ENCODE results near the gene ANKS6.
"Not testable (repeated sequence)": the region's sequence is repeated elsewhere in the genome, so short reads cannot be mapped to it uniquely, and the experiment has no call there.

Gene ANKS6

GRCh38 chr9:98708103-98708932, 88.0 kb downstream of the ANKS6 start:
- in situ Hi-C loops (cut with HindIII; ENCODE audit: low sequenced_read_pairs): no loop called here

DNA sequence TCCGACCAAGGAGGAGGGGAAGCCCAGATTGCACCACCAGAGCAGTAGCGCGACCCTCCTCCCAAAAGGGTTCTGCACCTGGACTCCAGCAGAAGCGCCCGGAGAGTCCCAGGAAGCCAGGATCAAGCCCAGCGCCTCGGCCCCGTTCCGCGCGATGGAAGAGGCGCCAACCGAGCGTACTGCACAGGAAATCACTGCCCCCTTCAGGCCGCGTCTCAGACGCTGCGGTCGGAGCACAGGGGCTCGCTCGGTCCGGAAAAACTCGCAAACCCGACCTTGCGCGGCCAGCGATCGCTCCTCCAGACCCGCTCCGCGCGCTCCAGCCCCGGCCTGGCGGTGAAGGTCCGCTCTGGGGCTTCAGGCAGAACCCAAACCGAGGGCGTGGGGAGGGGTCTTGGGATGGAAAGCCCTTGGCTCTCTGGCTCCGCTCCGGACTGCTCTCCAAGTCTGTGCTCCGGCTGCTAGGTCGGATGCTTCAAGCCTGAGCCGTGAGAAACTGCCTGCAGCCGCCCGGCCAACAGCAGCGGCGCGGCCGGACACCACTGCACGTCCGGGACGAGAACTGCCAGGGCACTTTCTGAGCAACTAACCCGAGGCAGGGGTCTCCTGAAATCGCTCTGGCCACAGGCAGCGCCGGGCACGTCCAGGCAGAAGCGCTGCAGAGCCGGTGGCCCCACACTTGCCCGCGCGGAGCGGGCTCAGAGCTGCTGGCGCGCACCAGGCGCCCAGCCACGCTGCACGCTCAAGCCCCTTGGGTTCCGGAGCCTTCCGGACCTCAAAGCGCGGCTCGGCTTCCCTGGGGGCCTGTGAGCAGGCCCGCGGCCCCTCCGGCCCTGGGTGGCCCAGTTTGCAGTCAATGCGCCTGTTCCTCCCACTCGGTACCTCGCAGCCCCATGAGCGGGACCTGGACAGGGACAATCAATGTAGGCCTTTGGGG, 88.9 kb downstream of the ANKS6 start:
- in situ Hi-C loops (cut with HindIII; ENCODE audit: low sequenced_read_pairs): no loop called here

DNA sequence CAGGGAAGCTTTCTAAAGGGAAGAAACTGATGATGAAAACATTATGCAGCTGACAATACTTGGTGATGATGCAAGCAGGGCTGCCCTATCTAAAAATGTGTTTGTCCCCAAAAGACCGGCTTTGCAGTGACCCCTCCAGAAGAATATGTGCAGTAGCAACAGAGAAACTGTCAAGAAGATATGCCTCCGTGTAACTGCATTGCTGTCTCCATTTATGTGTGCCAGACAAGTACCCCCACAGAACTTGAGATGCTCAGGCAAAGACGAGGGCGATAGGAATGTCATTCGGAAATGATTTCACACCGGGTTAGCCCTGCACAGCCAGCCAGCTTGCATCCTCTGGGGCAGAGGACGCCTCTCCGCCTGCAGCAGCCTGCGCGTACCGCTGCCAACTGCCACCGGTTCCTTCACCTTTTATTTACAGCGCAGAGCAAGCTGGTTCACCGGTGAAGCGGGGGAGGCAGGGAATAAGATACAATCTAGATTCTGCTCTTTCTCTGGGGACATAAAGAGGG, 89.6 kb downstream of the ANKS6 start:
- in situ Hi-C loops (cut with HindIII; ENCODE audit: low sequenced_read_pairs): no loop called here

GRCh38 chr9:98702835-98703380, 93.4 kb downstream of the ANKS6 start:
- in situ Hi-C loops (cut with HindIII; ENCODE audit: low sequenced_read_pairs): no loop called here

GRCh38 chr9:98702340-98702739, 94.0 kb downstream of the ANKS6 start:
- in situ Hi-C loops (cut with HindIII; ENCODE audit: low sequenced_read_pairs): no loop called here

DNA sequence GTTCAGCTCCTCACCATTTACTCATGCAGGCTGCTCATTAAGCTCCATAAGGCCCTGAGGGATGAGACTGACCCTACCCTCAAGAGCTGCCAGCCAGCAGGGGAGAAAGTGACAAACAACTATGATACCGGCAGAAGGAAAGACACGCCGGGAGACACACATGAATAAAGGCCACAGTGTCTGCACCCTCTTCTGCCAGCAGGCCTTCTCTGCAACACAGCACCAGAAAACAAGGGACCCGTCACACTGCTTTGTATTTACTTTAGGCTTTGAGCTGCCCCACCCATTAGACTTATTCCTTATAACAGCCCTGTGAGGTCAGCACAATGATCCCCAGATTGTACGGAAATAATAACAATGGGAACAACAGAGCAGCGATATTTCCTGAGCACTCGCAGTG, 94.8 kb downstream of the ANKS6 start:
- in situ Hi-C loops (cut with HindIII; ENCODE audit: low sequenced_read_pairs): no loop called here

DNA sequence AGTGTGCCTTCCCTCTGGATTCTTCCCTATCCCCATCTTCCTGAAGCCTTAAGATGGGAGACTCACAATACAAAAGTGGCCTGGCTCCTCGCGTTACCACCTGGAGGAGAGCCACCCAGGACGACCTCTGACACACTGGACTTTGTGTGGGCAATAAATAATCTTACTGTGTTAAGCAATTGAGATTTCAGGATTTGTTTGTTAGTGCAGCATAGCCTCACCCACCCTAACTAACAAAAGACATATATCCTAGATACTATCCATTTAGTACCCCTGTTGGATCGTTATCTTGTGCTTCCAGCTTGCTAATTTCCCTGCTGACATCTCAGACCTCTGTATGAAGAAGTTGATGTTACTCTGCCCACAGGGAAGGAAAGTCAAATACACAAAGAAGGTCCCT, 95.6 kb downstream of the ANKS6 start:
- in situ Hi-C loops (cut with HindIII; ENCODE audit: low sequenced_read_pairs): no loop called here

DNA sequence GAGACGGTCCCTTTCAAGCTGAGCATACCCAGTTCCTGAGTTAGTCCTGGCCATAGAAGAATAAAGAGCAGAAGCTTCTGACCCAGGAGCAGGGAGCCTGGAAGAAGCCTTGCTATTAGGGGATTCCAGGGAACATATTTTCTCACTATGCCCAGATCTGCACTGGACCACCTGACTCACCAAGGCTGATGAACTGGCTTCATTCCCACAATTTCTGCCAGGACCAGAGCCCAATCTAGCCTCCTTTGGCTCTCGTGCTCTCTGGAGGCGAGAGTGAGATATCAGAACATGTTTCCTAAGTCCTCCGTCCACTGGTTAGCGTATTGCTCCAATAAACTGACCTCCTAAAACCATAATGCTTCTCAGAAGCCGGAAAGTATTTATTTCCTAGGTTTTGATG, 97.5 kb downstream of the ANKS6 start:
- in situ Hi-C loops (cut with HindIII; ENCODE audit: low sequenced_read_pairs): no loop called here

GRCh38 chr9:98694943-98695342, 101.4 kb downstream of the ANKS6 start:
- in situ Hi-C loops (cut with HindIII; ENCODE audit: low sequenced_read_pairs): no loop called here

- in situ Hi-C loops (cut with HindIII; ENCODE audit: low sequenced_read_pairs): no loop called here
These were observed 104.0 kb downstream of the ANKS6 start for GRCh38 chr9:98692392-98692791.

- in situ Hi-C loops (cut with HindIII; ENCODE audit: low sequenced_read_pairs): no loop called here
These were observed 104.5 kb downstream of the ANKS6 start for GRCh38 chr9:98691890-98692289.

DNA sequence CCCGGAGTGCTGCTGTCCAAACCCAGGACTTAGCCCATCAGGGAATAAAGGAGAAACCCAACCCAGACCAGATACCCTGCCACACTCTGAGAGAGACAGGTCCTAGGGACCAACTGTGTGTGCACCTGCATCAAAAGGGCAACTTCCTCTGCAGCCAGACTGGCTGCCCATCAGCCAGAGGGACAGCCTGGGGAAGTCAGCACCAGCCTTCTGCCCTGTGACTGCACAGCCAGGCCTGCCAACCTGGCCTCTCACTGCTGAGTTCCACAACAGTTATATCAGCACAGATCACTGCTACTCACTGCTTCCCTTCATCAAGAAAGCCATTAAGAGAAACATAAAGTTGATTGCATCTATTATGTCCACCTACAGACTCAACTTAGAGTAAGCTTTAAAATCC, 105.7 kb downstream of the ANKS6 start:
- in situ Hi-C loops (cut with HindIII; ENCODE audit: low sequenced_read_pairs): no loop called here

GRCh38 chr9:98688710-98689495, 107.5 kb downstream of the ANKS6 start:
- in situ Hi-C loops (cut with HindIII; ENCODE audit: low sequenced_read_pairs): no loop called here

DNA sequence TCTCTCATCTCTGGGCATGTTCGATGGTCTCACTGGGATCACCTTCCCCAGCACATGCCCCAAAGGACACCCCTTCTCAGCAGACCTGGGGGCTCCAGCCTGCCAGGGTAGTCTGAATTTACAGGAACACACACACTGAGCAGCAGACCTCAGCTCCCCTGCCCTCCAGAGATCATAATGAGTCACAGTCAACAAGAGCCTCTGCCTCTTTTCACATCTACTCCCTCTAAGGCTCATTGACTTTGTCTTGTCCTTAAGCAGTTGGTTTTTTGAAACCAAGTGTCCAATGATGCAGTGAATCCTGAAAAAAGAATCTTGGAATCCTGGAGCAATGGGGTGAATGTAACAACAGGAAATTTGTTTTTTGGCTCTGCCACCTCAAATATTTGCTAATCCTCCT, 108.4 kb downstream of the ANKS6 start:
- in situ Hi-C loops (cut with HindIII; ENCODE audit: low sequenced_read_pairs): no loop called here

GRCh38 chr9:98686961-98687855, 109.1 kb downstream of the ANKS6 start:
- in situ Hi-C loops (cut with HindIII; ENCODE audit: low sequenced_read_pairs): no loop called here

- in situ Hi-C loops (cut with HindIII; ENCODE audit: low sequenced_read_pairs): not testable (repeated sequence)
These were observed 111.5 kb downstream of the ANKS6 start for GRCh38 chr9:98684816-98685215.

Measured in DLD1 (cell line).